ENCODE results near the gene CXXC1.
"Not testable (repeated sequence)": the region's sequence is repeated elsewhere in the genome, so short reads cannot be mapped to it uniquely, and the experiment has no call there.

Gene CXXC1

DNA sequence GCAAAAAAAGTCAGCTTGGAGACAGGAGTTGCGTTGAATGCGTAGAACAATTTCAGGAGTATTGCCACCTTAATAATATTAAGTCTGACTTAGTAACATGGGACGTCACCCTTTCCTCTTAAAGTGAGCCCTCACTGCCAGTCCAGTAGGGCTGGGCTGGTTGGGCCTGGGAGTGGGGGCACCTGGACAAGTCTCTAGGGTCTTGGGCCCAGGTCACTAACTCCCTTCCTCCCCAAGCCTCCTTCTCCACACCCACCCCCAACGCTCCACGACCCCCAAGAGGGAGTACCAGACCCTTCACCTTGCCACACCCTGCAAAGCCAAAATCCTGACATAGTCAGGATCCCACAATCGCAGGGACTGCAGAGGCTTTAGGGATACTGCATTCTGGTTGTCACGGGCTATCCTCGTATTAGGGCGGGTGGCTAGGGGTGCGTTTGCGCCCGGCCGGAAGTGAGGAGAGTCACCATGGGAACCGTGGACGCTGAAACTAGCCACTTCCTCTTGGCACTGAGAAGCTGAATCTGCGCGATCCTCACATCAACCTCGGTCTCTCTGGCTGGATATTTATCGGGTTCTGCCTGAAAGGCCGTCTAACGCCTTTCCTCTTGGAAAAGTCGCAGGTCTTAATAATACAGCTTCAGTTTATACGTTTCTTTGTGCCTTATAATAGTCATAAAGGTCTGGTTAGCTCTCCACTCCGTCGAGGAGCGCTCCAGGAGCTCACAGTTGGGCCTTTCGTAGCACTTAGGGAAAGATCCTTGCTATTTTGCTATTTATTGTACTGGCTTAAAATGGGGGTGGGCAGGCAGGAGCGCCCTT is 10.3 kb upstream of the CXXC1 start:
- no peak for TF ChIP-seq ARNTL (CRISPR knock-in tag; IDR thresholded peaks at IDR 0.05; ENCODE audit: borderline replicate concordance, low read depth)
- TF ChIP-seq, protein P1, sequence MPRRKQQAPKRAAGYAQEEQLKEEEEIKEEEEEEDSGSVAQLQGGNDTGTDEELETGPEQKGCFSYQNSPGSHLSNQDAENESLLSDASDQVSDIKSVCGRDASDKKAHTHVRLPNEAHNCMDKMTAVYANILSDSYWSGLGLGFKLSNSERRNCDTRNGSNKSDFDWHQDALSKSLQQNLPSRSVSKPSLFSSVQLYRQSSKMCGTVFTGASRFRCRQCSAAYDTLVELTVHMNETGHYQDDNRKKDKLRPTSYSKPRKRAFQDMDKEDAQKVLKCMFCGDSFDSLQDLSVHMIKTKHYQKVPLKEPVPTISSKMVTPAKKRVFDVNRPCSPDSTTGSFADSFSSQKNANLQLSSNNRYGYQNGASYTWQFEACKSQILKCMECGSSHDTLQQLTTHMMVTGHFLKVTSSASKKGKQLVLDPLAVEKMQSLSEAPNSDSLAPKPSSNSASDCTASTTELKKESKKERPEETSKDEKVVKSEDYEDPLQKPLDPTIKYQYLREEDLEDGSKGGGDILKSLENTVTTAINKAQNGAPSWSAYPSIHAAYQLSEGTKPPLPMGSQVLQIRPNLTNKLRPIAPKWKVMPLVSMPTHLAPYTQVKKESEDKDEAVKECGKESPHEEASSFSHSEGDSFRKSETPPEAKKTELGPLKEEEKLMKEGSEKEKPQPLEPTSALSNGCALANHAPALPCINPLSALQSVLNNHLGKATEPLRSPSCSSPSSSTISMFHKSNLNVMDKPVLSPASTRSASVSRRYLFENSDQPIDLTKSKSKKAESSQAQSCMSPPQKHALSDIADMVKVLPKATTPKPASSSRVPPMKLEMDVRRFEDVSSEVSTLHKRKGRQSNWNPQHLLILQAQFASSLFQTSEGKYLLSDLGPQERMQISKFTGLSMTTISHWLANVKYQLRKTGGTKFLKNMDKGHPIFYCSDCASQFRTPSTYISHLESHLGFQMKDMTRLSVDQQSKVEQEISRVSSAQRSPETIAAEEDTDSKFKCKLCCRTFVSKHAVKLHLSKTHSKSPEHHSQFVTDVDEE (CRISPR knock-in tag; IDR thresholded peaks at IDR 0.05): 0 out of 2 replicates have a peak, but pooled peaks have one; percentile 8
- peak; percentile 97 for ATAC-seq

DNA sequence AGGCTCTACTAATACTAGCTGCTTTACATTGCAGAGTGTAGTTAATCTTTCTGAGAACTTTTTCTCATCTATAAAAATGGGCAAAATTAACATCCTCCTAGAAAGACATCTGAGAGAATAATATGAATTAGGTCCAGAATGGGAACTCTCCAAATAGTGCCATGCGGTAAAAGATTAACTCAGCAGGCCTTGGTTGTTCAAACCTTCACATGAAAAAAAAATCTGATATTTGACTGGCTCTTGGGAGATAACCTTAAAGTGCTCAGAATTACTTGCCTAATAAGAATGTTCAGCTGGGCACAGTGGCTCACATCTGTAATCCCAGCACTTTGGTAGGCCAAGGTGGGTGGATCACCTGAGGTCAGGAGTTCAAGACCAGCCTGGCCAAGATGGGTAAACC is 5.5 kb upstream of the CXXC1 start:
- ATAC-seq: no peak
- TF ChIP-seq, protein P2, sequence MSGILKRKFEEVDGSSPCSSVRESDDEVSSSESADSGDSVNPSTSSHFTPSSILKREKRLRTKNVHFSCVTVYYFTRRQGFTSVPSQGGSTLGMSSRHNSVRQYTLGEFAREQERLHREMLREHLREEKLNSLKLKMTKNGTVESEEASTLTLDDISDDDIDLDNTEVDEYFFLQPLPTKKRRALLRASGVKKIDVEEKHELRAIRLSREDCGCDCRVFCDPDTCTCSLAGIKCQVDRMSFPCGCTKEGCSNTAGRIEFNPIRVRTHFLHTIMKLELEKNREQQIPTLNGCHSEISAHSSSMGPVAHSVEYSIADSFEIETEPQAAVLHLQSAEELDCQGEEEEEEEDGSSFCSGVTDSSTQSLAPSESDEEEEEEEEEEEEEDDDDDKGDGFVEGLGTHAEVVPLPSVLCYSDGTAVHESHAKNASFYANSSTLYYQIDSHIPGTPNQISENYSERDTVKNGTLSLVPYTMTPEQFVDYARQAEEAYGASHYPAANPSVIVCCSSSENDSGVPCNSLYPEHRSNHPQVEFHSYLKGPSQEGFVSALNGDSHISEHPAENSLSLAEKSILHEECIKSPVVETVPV (CRISPR knock-in tag; IDR thresholded peaks at IDR 0.05): no peak
- TF ChIP-seq, protein P3, sequence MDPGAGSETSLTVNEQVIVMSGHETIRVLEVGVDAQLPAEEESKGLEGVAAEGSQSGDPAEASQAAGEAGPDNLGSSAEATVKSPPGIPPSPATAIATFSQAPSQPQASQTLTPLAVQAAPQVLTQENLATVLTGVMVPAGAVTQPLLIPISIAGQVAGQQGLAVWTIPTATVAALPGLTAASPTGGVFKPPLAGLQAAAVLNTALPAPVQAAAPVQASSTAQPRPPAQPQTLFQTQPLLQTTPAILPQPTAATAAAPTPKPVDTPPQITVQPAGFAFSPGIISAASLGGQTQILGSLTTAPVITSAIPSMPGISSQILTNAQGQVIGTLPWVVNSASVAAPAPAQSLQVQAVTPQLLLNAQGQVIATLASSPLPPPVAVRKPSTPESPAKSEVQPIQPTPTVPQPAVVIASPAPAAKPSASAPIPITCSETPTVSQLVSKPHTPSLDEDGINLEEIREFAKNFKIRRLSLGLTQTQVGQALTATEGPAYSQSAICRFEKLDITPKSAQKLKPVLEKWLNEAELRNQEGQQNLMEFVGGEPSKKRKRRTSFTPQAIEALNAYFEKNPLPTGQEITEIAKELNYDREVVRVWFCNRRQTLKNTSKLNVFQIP (CRISPR knock-in tag; IDR thresholded peaks at IDR 0.05; ENCODE audit: borderline replicate concordance, low read depth): no peak
- TF ChIP-seq, protein P1 (CRISPR knock-in tag; IDR thresholded peaks at IDR 0.05): no peak
- TF ChIP-seq ESRRG (CRISPR knock-in tag; IDR thresholded peaks at IDR 0.05): no peak
- TF ChIP-seq, protein P4, sequence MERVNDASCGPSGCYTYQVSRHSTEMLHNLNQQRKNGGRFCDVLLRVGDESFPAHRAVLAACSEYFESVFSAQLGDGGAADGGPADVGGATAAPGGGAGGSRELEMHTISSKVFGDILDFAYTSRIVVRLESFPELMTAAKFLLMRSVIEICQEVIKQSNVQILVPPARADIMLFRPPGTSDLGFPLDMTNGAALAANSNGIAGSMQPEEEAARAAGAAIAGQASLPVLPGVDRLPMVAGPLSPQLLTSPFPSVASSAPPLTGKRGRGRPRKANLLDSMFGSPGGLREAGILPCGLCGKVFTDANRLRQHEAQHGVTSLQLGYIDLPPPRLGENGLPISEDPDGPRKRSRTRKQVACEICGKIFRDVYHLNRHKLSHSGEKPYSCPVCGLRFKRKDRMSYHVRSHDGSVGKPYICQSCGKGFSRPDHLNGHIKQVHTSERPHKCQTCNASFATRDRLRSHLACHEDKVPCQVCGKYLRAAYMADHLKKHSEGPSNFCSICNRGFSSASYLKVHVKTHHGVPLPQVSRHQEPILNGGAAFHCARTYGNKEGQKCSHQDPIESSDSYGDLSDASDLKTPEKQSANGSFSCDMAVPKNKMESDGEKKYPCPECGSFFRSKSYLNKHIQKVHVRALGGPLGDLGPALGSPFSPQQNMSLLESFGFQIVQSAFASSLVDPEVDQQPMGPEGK (CRISPR knock-in tag; IDR thresholded peaks at IDR 0.05; ENCODE audit: borderline replicate concordance): no peak
- TF ChIP-seq TOX (CRISPR knock-in tag; IDR thresholded peaks at IDR 0.05; ENCODE audit: borderline replicate concordance): no peak
- TF ChIP-seq TCF4 (CRISPR knock-in tag; IDR thresholded peaks at IDR 0.05; ENCODE audit: borderline replicate concordance): no peak
- no peak for TF ChIP-seq GLIS3 (CRISPR knock-in tag; IDR thresholded peaks at IDR 0.05)
- TF ChIP-seq ARNTL (CRISPR knock-in tag; IDR thresholded peaks at IDR 0.05; ENCODE audit: borderline replicate concordance, low read depth): no peak
- no peak for TF ChIP-seq BACH2 (CRISPR knock-in tag; IDR thresholded peaks at IDR 0.05; ENCODE audit: borderline replicate concordance)
- no peak for TF ChIP-seq ZNF70 (CRISPR knock-in tag; IDR thresholded peaks at IDR 0.05)
- no peak for TF ChIP-seq ZNF565 (CRISPR knock-in tag; conservative IDR thresholded peaks at IDR 0.05; ENCODE audit: low read depth)
- no peak for TF ChIP-seq ZFP30 (CRISPR knock-in tag; IDR thresholded peaks at IDR 0.05)
- no peak for TF ChIP-seq ZC3H10 (CRISPR knock-in tag; IDR thresholded peaks at IDR 0.05)

DNA sequence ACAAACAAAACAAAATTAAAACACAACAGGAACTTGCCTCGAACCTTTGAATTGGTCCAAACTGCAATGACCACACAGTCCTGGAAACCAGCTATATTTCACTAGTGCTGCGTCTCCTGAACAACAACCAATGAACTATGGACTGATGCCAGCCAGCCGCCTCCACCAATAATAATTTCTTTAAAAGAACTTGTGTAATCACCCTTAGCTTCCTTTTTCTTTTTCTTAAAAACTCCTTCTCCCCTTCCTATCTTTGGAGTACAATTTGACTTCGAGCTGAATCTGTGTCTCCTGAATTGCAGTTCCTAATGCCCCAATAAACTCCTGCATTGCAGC is 1.6 kb upstream of the CXXC1 start:
- no peak for ATAC-seq

DNA sequence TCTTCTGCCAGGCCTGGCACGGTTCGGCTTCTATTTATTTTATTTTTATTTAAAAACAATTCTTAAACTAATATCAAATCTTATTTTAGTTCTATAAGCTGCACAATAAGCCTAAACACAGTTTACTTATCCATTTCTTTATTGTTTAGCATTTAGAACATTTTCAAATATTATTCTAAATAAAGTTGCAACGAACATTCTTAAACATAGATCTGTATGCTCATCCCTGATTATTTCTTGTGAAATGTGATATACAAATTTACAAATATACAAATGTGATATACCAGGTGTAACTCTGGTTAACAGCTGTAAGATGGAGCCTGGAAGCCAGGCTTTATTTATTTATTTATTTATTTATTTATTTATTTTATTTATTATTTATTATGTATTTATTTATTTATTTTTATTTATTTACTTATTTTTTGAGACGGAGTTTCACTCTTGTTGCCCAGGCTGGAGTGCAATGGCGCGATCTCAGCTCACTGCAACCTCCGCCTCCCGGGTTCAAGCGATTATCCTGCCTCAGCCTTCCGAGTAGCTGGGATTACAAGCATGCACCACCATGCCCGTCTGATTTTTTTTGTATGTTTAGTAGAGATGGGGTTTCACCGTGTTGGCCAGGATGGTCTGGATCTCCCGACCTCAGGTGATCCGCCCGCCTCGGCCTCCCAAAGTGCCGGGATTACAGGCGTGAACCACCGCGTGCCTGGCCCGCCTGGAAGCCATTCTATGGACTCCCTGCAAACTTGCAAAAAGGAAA is 1.0 kb upstream of the CXXC1 start:
- ATAC-seq: not testable (repeated sequence)

More for the DNA sequence above, 1.6 kb upstream of the CXXC1 start:
- no peak for TF ChIP-seq TOX (CRISPR knock-in tag; IDR thresholded peaks at IDR 0.05; ENCODE audit: borderline replicate concordance)
- no peak for TF ChIP-seq GLIS3 (CRISPR knock-in tag; IDR thresholded peaks at IDR 0.05)

Measured in SK-N-SH treated with all-trans-retinoic acid at 6 μM for 48 hours (cell line).